Right atrium auricular region (tissue), 2 donors: ENCODE measurements around the gene ZDHHC19. TPM values are rescaled to one million over a fixed set of nuclear protein-coding genes. Genes with fewer than 3 reads are reported as not detected.

Experiments used
- DNase-seq: peaks from one replicate; pipeline ENCODE4 v3.0.0-alpha.2; 2019; ENCODE audit warnings: low spot score
- H3K27ac ChIP-seq, 2 donors: fragments of 200-600 bp; sonication (generic); 1 replicate in 1 of 2; 2 replicates in 1 of 2; pipeline ENCODE4 v1.5.1; 2016 to 2019
- H3K27me3 ChIP-seq, 2 donors: fragments of 200-600 bp; sonication (generic); one replicate each; pipeline versions ENCODE4 v1.5.1 to v1.6.0; 2017 to 2019
- H3K36me3 ChIP-seq: fragments of 200-600 bp; sonication (generic); one replicate; pipeline ENCODE4 v1.5.1; 2016
- H3K4me1 ChIP-seq, 2 donors: fragments of 200-600 bp; sonication (generic); one replicate each; pipeline versions ENCODE4 v1.5.1 to v1.6.0; 2017 to 2019
- H3K4me3 ChIP-seq, 2 donors: fragments of 200-600 bp; sonication (generic); 1 replicate in 1 of 2; 2 replicates in 1 of 2; pipeline ENCODE4 v1.5.1; 2017 to 2019; ENCODE audit warnings: mild to moderate bottlenecking in 1 of 2, moderate library complexity in 1 of 2
- H3K9me3 ChIP-seq, 2 donors: fragments of 200-600 bp; sonication (generic); one replicate each; pipeline ENCODE4 v1.5.1; 2019
- CTCF ChIP-seq, 2 donors: fragments of 200-600 bp; sonication (generic); IDR thresholded peaks; one replicate each; pipeline ENCODE4 v1.5.1; 2019; ENCODE audit warnings: antibody characterized with exemption in 2 of 2
- total RNA-seq, 2 donors: library from RNA; depleted of rRNA; stranded (reverse); fragments of >200 nt; gene quantifications; one replicate each; pipeline ENCODE4 v1.1.0, GENCODE V29; 2016

ZDHHC19 gene
- total RNA-seq, 2 donors from 2014 or later, result not detected

GRCh38 chr3:196194542-196194915 lies 16.7 kb downstream of the ZDHHC19 start:
- Histone ChIP-seq H3K27me3 (no peaks in the 10 kb centered on the region), H3K9me3 (no peaks in the 10 kb centered on the region), H3K27ac (peak overlapping the region; percentile 64 to 78), H3K4me1 (peaks cover 0 to 27% of the 10 kb centered on the region in 2 donors), H3K36me3 (no peaks in the 10 kb centered on the region), H3K4me3 (no peak overlapping the region)
- no peak for DNase-seq
- TF ChIP-seq CTCF (IDR thresholded peaks at IDR 0.05), result no peak

GRCh38 chr3:196193736-196194541 lies 17.3 kb downstream of the ZDHHC19 start:
- Histone ChIP-seq H3K4me3 (no peak overlapping the region), H3K36me3 (no peaks in the 10 kb centered on the region), H3K4me1 (peaks cover 0 to 27% of the 10 kb centered on the region in 2 donors), H3K27ac (peak overlapping the region; percentile 64 to 78), H3K9me3 (no peaks in the 10 kb centered on the region), H3K27me3 (no peaks in the 10 kb centered on the region)
- TF ChIP-seq CTCF (IDR thresholded peaks at IDR 0.05), result no peak
- peak; percentile 62 for DNase-seq

- no peaks in the 10 kb centered on the region for H3K36me3 ChIP-seq
- peak overlapping the region; percentile 64 to 78 for H3K27ac ChIP-seq
- DNase-seq, result no peak
- TF ChIP-seq CTCF (IDR thresholded peaks at IDR 0.05), result no peak
- H3K4me1 ChIP-seq, result peaks cover 0 to 27% of the 10 kb centered on the region in 2 donors
- no peaks in the 10 kb centered on the region for H3K9me3 ChIP-seq
- H3K27me3 ChIP-seq, result no peaks in the 10 kb centered on the region
- no peak overlapping the region for H3K4me3 ChIP-seq
Measured at GRCh38 chr3:196193133-196193735, 18.0 kb downstream of the ZDHHC19 start.

GRCh38 chr3:196192524-196193051 lies 18.6 kb downstream of the ZDHHC19 start:
- H3K4me1 ChIP-seq, result peaks cover 0 to 27% of the 10 kb centered on the region in 2 donors
- no peak for TF ChIP-seq CTCF (IDR thresholded peaks at IDR 0.05)
- H3K27ac ChIP-seq, result peak overlapping the region; percentile 64 to 67
- no peaks in the 10 kb centered on the region for H3K36me3 ChIP-seq
- no peaks in the 10 kb centered on the region for H3K27me3 ChIP-seq
- no peak overlapping the region for H3K4me3 ChIP-seq
- H3K9me3 ChIP-seq, result no peaks in the 10 kb centered on the region
- no peak for DNase-seq

- Histone ChIP-seq H3K27me3 (no peaks in the 10 kb centered on the region), H3K27ac (peak overlapping the region; percentile 64 to 67), H3K4me3 (no peak overlapping the region), H3K4me1 (peaks cover 0 to 29% of the 10 kb centered on the region in 2 donors), H3K9me3 (no peaks in the 10 kb centered on the region), H3K36me3 (no peaks in the 10 kb centered on the region)
- DNase-seq, result no peak
- TF ChIP-seq CTCF (IDR thresholded peaks at IDR 0.05), result peak in 1 of 2 donors; percentile 23
Measured at GRCh38 chr3:196192036-196192523, 19.1 kb downstream of the ZDHHC19 start.
